Endothelial cell (in vitro differentiated cells): ENCODE measurements around the gene TMED10. TPM values are rescaled to one million over a fixed set of nuclear protein-coding genes. Genes with fewer than 3 reads are reported as not detected.
A peak's percentile ranks its signal among the peaks of the same experiment; 100 is the strongest.

Source experiments
- DNase-seq: peaks from one replicate; pipeline ENCODE4 v3.0.0; 2021; ENCODE audit warnings: low spot score
- H3K27ac Mint-ChIP-seq: one replicate; pipeline ENCODE4 v1.8.0; 2021; ENCODE audit warnings: mixed read lengths, inconsistent platforms; ENCODE audit not compliant: unreplicated experiment
- H3K27me3 Mint-ChIP-seq: one replicate; pipeline ENCODE4 v1.8.0; 2021; ENCODE audit warnings: mild to moderate bottlenecking, moderate library complexity, mixed read lengths, inconsistent platforms; ENCODE audit not compliant: unreplicated experiment
- H3K36me3 Mint-ChIP-seq: one replicate; pipeline ENCODE4 v1.8.0; 2021; ENCODE audit warnings: mild to moderate bottlenecking, low read depth, mixed read lengths, inconsistent platforms; ENCODE audit not compliant: unreplicated experiment
- H3K4me1 Mint-ChIP-seq: one replicate; pipeline ENCODE4 v1.8.0; 2021; ENCODE audit warnings: mild to moderate bottlenecking, mixed read lengths, inconsistent platforms; ENCODE audit not compliant: unreplicated experiment
- H3K4me3 Mint-ChIP-seq: one replicate; pipeline ENCODE4 v1.8.0; 2021; ENCODE audit warnings: mild to moderate bottlenecking, mixed read lengths, inconsistent platforms; ENCODE audit not compliant: unreplicated experiment
- H3K9me3 Mint-ChIP-seq: one replicate; pipeline ENCODE4 v1.8.0; 2021; ENCODE audit warnings: mixed read lengths, inconsistent platforms; ENCODE audit not compliant: unreplicated experiment
- CTCF ChIP-seq: fragments of 200-600 bp; sonication (generic); IDR thresholded peaks from one replicate; pipeline ENCODE4 v1.5.0; 2021; ENCODE audit warnings: antibody characterized with exemption; ENCODE audit not compliant: unreplicated experiment
- total RNA-seq: library from RNA; stranded (reverse); fragmentation: NEBNext Ultra II Directional; extraction: Animal tissue kit (Norgen Biotek cat#: 25700); gene quantifications from one replicate; pipeline ENCODE4 v1.2.1, GENCODE V29; 2021; ENCODE audit not compliant: unreplicated experiment

Gene TMED10
- total RNA-seq, 1 donor from 2014 or later = 312 TPM

- peaks cover 27% of the 10 kb centered on the region for H3K4me1 Mint-ChIP-seq
- peaks cover 8% of the 10 kb centered on the region for H3K36me3 Mint-ChIP-seq
- no peak for DNase-seq
- TF ChIP-seq CTCF = no peak
- no peak overlapping the region for H3K4me3 Mint-ChIP-seq
- no peaks in the 10 kb centered on the region for H3K9me3 Mint-ChIP-seq
- no peaks in the 10 kb centered on the region for H3K27me3 Mint-ChIP-seq
- peak overlapping the region; percentile 79 for H3K27ac Mint-ChIP-seq
Observed at GRCh38 chr14:75120541-75121291, 55.7 kb downstream of the TMED10 start.

- no peaks in the 10 kb centered on the region for H3K9me3 Mint-ChIP-seq
- TF ChIP-seq CTCF = no peak
- no peaks in the 10 kb centered on the region for H3K27me3 Mint-ChIP-seq
- peaks cover 15% of the 10 kb centered on the region for H3K4me1 Mint-ChIP-seq
- no peak for DNase-seq
- H3K27ac Mint-ChIP-seq = no peak overlapping the region
- peaks cover 5% of the 10 kb centered on the region for H3K36me3 Mint-ChIP-seq
- no peak overlapping the region for H3K4me3 Mint-ChIP-seq
Observed at GRCh38 chr14:75119056-75119455, 57.4 kb downstream of the TMED10 start.

- Mint-ChIP-seq H3K27me3 (no peaks in the 10 kb centered on the region), H3K27ac (no peak overlapping the region), H3K9me3 (no peaks in the 10 kb centered on the region), H3K4me1 (no peaks in the 10 kb centered on the region), H3K36me3 (peaks cover 34% of the 10 kb centered on the region), H3K4me3 (no peak overlapping the region)
- no peak for TF ChIP-seq CTCF
- DNase-seq = no peak
Observed at GRCh38 chr14:75113932-75114539, 62.4 kb downstream of the TMED10 start.

- TF ChIP-seq CTCF = no peak
- Mint-ChIP-seq H3K36me3 (peaks cover 40% of the 10 kb centered on the region), H3K4me1 (no peaks in the 10 kb centered on the region), H3K27me3 (no peaks in the 10 kb centered on the region), H3K27ac (no peak overlapping the region), H3K4me3 (no peak overlapping the region), H3K9me3 (no peaks in the 10 kb centered on the region)
- DNase-seq = no peak
Observed at GRCh38 chr14:75109877-75110276, 66.5 kb downstream of the TMED10 start.

GRCh38 chr14:75107186-75107585, 69.2 kb downstream of the TMED10 start:
- H3K36me3 Mint-ChIP-seq = peaks cover 36% of the 10 kb centered on the region
- H3K4me1 Mint-ChIP-seq = no peaks in the 10 kb centered on the region
- no peak for DNase-seq
- no peak overlapping the region for H3K27ac Mint-ChIP-seq
- no peak overlapping the region for H3K4me3 Mint-ChIP-seq
- TF ChIP-seq CTCF = no peak
- H3K27me3 Mint-ChIP-seq = no peaks in the 10 kb centered on the region
- no peaks in the 10 kb centered on the region for H3K9me3 Mint-ChIP-seq
